Measurements from ENCODE around the gene RGS19. TPM values are rescaled to one million over a fixed set of nuclear protein-coding genes. Genes with fewer than 3 reads are reported as not detected.

Gene RGS19
- polyA plus RNA-seq, 1 of the 3 experiments (the other 2 are of a cell fraction), result 20.5 TPM

- DNase-seq, result no peak
- Histone ChIP-seq H3K4me1 (ENCODE audit: control insufficient read depth in 1 of 2, insufficient read depth in 2 of 2, low read depth in 1 of 2, low read length in 1 of 2) (peaks cover 0 to 7% of the 10 kb centered on the region in 2 experiments; a peak in 1 of 4 replicates), H3K4me3 (ENCODE audit: low read depth in 2 of 2, low read length in 1 of 2) (no peak overlapping the region), H3K9me3 (no peaks in the 10 kb centered on the region), H2AFZ (ENCODE audit: low read depth) (no peak overlapping the region), H3K27ac (ENCODE audit: low read depth in 2 of 2, low read length in 1 of 2) (no peak overlapping the region), H3K4me2 (no peak overlapping the region), H3K79me2 (ENCODE audit: insufficient read depth) (no peaks in the 10 kb centered on the region), H3F3A (replicated peaks; ENCODE audit: insufficient read depth) (no peaks in the 10 kb centered on the region), H4K20me1 (ENCODE audit: insufficient read depth) (no peaks in the 10 kb centered on the region), H3K36me3 (replicated peaks in 1 of 2; ENCODE audit: control insufficient read depth in 1 of 2, insufficient read depth in 2 of 2, low read length in 1 of 2) (no peaks in the 10 kb centered on the region), H3K9me2 (no peaks in the 10 kb centered on the region), H3K9ac (no peak overlapping the region), H3K27me3 (ENCODE audit: insufficient read depth) (peaks cover 17% of the 10 kb centered on the region)
- no CpG with 5 or more reads among the region's 10 CpGs for WGBS (ENCODE audit: low lambda C conversion rate)
- TF ChIP-seq SIN3A (IDR thresholded peaks at IDR 0.05; ENCODE audit: borderline replicate concordance, low read depth, low read length) (no peak), USF2 (IDR thresholded peaks at IDR 0.05; ENCODE audit: borderline replicate concordance, low read depth, low read length) (no peak), ZBTB33 (IDR thresholded peaks at IDR 0.05; ENCODE audit: borderline replicate concordance, low read depth) (no peak), GABPA (IDR thresholded peaks at IDR 0.05; ENCODE audit: low read depth) (no peak), REST (IDR thresholded peaks at IDR 0.05; ENCODE audit: low read depth, low read length) (no peak), EZH2phosphoT487 (IDR thresholded peaks at IDR 0.05; ENCODE audit: borderline replicate concordance, low read depth) (no peak), POLR2AphosphoS5 (IDR thresholded peaks at IDR 0.05; ENCODE audit: low read depth, low read length) (no peak), NRF1 (IDR thresholded peaks at IDR 0.05; ENCODE audit: low read depth, low read length) (no peak)
- POLR2A ChIA-PET, result no interaction called here
- CTCF ChIA-PET, result interaction anchor here (0.6 to 7.8 kb wide), 8 partner anchors 10 to 79 kb away, joined by 3 to 85 read pairs (median 4); partner anchors contain the start of genes C20orf204 and TCEA2
Observed at GRCh38 chr20:64052326-64052722, 27.0 kb downstream of the RGS19 start.

Measured in SK-N-SH (cell line).